ENCODE results near the gene ATXN7.
A peak's percentile ranks its signal among the peaks of the same experiment; 100 is the strongest.

The ATXN7 gene

GRCh38 chr3:63908081-63908736, 44.5 kb downstream of the ATXN7 start:
- DNase-seq (ENCODE audit: low spot score): peak; percentile 25

GRCh38 chr3:63908776-63909175, 45.1 kb downstream of the ATXN7 start:
- no peak for DNase-seq (ENCODE audit: low spot score)

- DNase-seq (ENCODE audit: low spot score): no peak
Observed at GRCh38 chr3:63909431-63909830, 45.8 kb downstream of the ATXN7 start.

- DNase-seq (ENCODE audit: low spot score): no peak
Observed at GRCh38 chr3:63910001-63910400, 46.3 kb downstream of the ATXN7 start.

- peak; percentile 21 for DNase-seq (ENCODE audit: low spot score)
Observed at GRCh38 chr3:63910891-63911290, 47.2 kb downstream of the ATXN7 start.

- DNase-seq (ENCODE audit: low spot score): peak; percentile 19
Observed at GRCh38 chr3:63911509-63911872, 47.8 kb downstream of the ATXN7 start.

GRCh38 chr3:63911873-63912767, 48.5 kb downstream of the ATXN7 start, which contains the start of gene SCAANT1:
Gene SCAANT1, minus strand, starts transcription at chr3:63912383.
- DNase-seq (ENCODE audit: low spot score): peak; percentile 92

- peak; percentile 47 for DNase-seq (ENCODE audit: low spot score)
Observed at GRCh38 chr3:63912768-63913588, 49.3 kb downstream of the ATXN7 start.

GRCh38 chr3:63914312-63914711, 50.6 kb downstream of the ATXN7 start:
- no peak for DNase-seq (ENCODE audit: low spot score)

- peak; percentile 73 for DNase-seq (ENCODE audit: low spot score)
Observed at GRCh38 chr3:63918321-63918720, 54.7 kb downstream of the ATXN7 start.

- DNase-seq (ENCODE audit: low spot score): no peak
Observed at GRCh38 chr3:63920001-63920400, 56.3 kb downstream of the ATXN7 start.

- DNase-seq (ENCODE audit: low spot score): no peak
Observed at GRCh38 chr3:63921741-63922482, 58.2 kb downstream of the ATXN7 start.

GRCh38 chr3:63922491-63923199, 59.0 kb downstream of the ATXN7 start:
- DNase-seq (ENCODE audit: low spot score): no peak

- DNase-seq (ENCODE audit: low spot score): no peak
Observed at GRCh38 chr3:63926309-63926708, 62.6 kb downstream of the ATXN7 start.

GRCh38 chr3:63927422-63928280, 64.0 kb downstream of the ATXN7 start:
- no peak for DNase-seq (ENCODE audit: low spot score)

GRCh38 chr3:63931290-63931689, 67.6 kb downstream of the ATXN7 start:
- no peak for DNase-seq (ENCODE audit: low spot score)

- no peak for DNase-seq (ENCODE audit: low spot score)
Observed at GRCh38 chr3:63932509-63933212, 69.0 kb downstream of the ATXN7 start.

- no peak for DNase-seq (ENCODE audit: low spot score)
Observed at GRCh38 chr3:63933459-63933858, 69.8 kb downstream of the ATXN7 start.

- DNase-seq (ENCODE audit: low spot score): no peak
Observed at GRCh38 chr3:63934041-63934866, 70.6 kb downstream of the ATXN7 start.
